DMS114 treated with DMSO at 0.1 percent for 48 hours (cell line): Measurements from ENCODE around the gene SIX1.

ENCODE experiments used
- DNase-seq: peaks from one replicate; lab custom pipeline; 2025; ENCODE audit not compliant: unreplicated experiment; lab: John Stamatoyannopoulos, UW

SIX1 gene

GRCh38 chr14:60643141-60643462 is 6.2 kb downstream of the SIX1 start:
- DNase-seq = no peak

- no peak for DNase-seq
These were observed 6.8 kb downstream of the SIX1 start for GRCh38 chr14:60642270-60643140.

GRCh38 chr14:60641742-60642269 is 7.5 kb downstream of the SIX1 start:
- no peak for DNase-seq

- DNase-seq = no peak
These were observed 8.2 kb downstream of the SIX1 start for GRCh38 chr14:60640859-60641741.

GRCh38 chr14:60639674-60640073 is 9.6 kb downstream of the SIX1 start:
- DNase-seq = no peak

- no peak for DNase-seq
These were observed 11.6 kb downstream of the SIX1 start for GRCh38 chr14:60637479-60638315.

GRCh38 chr14:60636879-60637478 is 12.3 kb downstream of the SIX1 start:
- DNase-seq = no peak

- DNase-seq = no peak
These were observed 15.1 kb downstream of the SIX1 start for GRCh38 chr14:60634153-60634552.

GRCh38 chr14:60632777-60633176 is 16.5 kb downstream of the SIX1 start:
- DNase-seq = no peak

GRCh38 chr14:60632257-60632656 is 17.0 kb downstream of the SIX1 start:
- DNase-seq = no peak

- DNase-seq = no peak
These were observed 17.4 kb downstream of the SIX1 start for GRCh38 chr14:60631842-60632241.

- no peak for DNase-seq
These were observed 19.1 kb downstream of the SIX1 start for GRCh38 chr14:60630129-60630528.

- DNase-seq = no peak
These were observed 20.4 kb downstream of the SIX1 start for GRCh38 chr14:60628892-60629291.

- DNase-seq = no peak
These were observed 26.4 kb downstream of the SIX1 start for GRCh38 chr14:60622917-60623257.

- no peak for DNase-seq
These were observed 26.9 kb downstream of the SIX1 start for GRCh38 chr14:60622210-60622916.

GRCh38 chr14:60621386-60621785 is 27.9 kb downstream of the SIX1 start:
- DNase-seq = no peak

GRCh38 chr14:60618241-60618640 is 31.0 kb downstream of the SIX1 start:
- DNase-seq = no peak

GRCh38 chr14:60616461-60616959 is 32.8 kb downstream of the SIX1 start:
- no peak for DNase-seq

- no peak for DNase-seq
These were observed 47.0 kb downstream of the SIX1 start for GRCh38 chr14:60602291-60602690.

- no peak for DNase-seq
These were observed 49.5 kb downstream of the SIX1 start for GRCh38 chr14:60599727-60600126.
